ENCODE results near the gene SRSF5. TPM values are rescaled to one million over a fixed set of nuclear protein-coding genes. Genes with fewer than 3 reads are reported as not detected.
A peak's percentile ranks its signal among the peaks of the same experiment; 100 is the strongest.

SRSF5 gene
- total and polyA plus RNA-seq, 2 donors (not counting 1 experiment from before 2014, with no cell fraction given) = 701 to 768 TPM

DNA sequence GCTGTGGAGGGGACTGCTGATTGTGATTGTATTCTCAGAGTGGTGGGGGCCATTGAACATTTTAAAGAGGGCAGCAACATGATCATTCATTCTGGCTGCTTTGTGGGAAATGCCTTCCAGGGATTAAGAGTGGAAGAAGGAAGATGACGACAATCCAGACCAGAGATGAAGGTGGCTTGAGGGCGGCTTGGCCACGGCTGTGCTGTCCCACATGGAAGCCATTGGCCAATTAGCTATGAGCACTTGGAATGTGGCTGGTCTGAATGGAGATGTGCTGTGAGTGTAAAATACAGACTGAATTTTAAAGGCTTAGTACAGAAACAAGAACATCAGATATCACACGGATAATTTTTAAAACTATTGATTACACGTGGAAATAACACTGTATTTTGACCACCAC is 49.3 kb downstream of the SRSF5 start:
- Histone ChIP-seq H3K36me3 (replicated peaks in 1 of 2; ENCODE audit: control extremely low read depth in 1 of 2, control insufficient read depth in 1 of 2, extremely low read depth in 1 of 2, insufficient read depth in 2 of 2, low read length in 1 of 2) (no peaks in the 10 kb centered on the region), H3K27me3 (replicated peaks in 1 of 4; ENCODE audit: control extremely low read depth in 1 of 4, control insufficient read depth in 3 of 4, insufficient read depth in 4 of 4, low read length in 3 of 4) (peaks cover 0 to 4% (median 0%) of the 10 kb centered on the region in 4 experiments), H4K20me1 (ENCODE audit: control insufficient read depth, insufficient read depth, low read length, poor library complexity, severe bottlenecking) (no peaks in the 10 kb centered on the region), H3K4me2 (replicated peaks; ENCODE audit: low read depth, low read length, poor library complexity, severe bottlenecking) (no peak overlapping the region), H3K9me3 (ENCODE audit: control extremely low read depth in 1 of 3, control insufficient read depth in 2 of 3, insufficient read depth in 1 of 3, low read length in 2 of 3) (peaks cover 0 to 3% (median 0%) of the 10 kb centered on the region in 3 donors), H3K4me1 (ENCODE audit: control insufficient read depth in 2 of 2, insufficient read depth in 2 of 2, low read length in 2 of 2) (peaks cover 0 to 5% of the 10 kb centered on the region in 2 donors), H3K9ac (ENCODE audit: low read length) (no peak overlapping the region), H2AFZ (ENCODE audit: insufficient read depth, low read depth, low read length, poor library complexity, severe bottlenecking) (no peak overlapping the region), H3K27ac (ENCODE audit: low read length in 2 of 2) (no peak overlapping the region), H3K4me3 (ENCODE audit: control extremely low read depth in 1 of 5, extremely low read depth in 1 of 5, insufficient read depth in 1 of 5, low read depth in 2 of 5, low read length in 4 of 5) (no peak overlapping the region), H3K79me2 (ENCODE audit: control insufficient read depth, insufficient read depth, low read length) (no peaks in the 10 kb centered on the region)
- intact Hi-C loops (cut with micrococcal nuclease) = loop anchor here (5.0 kb wide), 1 partner anchor 1156 kb away; no protein-coding TSS in a partner anchor
- 100% methylated on average over 3 of the region's 5 CpGs for WGBS (ENCODE audit: insufficient coverage)
- DNase-seq (no peak), ATAC-seq (ENCODE audit: low read depth) (no peak)
- ChIA-PET POLR2A (no interaction called here), CTCF (interaction anchor here (1.1 to 1.5 kb wide), 3 partner anchors 212 to 501 kb away, joined by 3 read pairs; no protein-coding TSS in a partner anchor)
- Mint-ChIP-seq H3K27ac (no peak overlapping the region), H3K4me1 (peaks cover 7% of the 10 kb centered on the region), H3K9me3 (ENCODE audit: insufficient read depth) (no peaks in the 10 kb centered on the region), H3K27me3 (peaks cover 20% of the 10 kb centered on the region), H3K4me3 (no peak overlapping the region)
- TF ChIP-seq CTCF (IDR thresholded peaks at IDR 0.05) (no peak), EZH2 (IDR thresholded peaks at IDR 0.05; ENCODE audit: borderline replicate concordance, insufficient read depth, low read depth, low read length, poor library complexity, severe bottlenecking) (no peak)

GRCh38 chr14:69818758-69819191 is 51.8 kb downstream of the SRSF5 start:
- WGBS (ENCODE audit: insufficient coverage) = 83% methylated on average over 1 of the region's 11 CpGs
- H3K4me2 ChIP-seq (replicated peaks; ENCODE audit: low read depth, low read length, poor library complexity, severe bottlenecking) = peak overlapping the region; percentile 29
- POLR2A ChIA-PET = no interaction called here

More at GRCh38 chr14:69818758-69819191, 51.8 kb downstream of the SRSF5 start:
- H3K27ac ChIP-seq (ENCODE audit: low read length in 2 of 2) = no peak overlapping the region
- H4K20me1 ChIP-seq (ENCODE audit: control insufficient read depth, insufficient read depth, low read length, poor library complexity, severe bottlenecking) = no peaks in the 10 kb centered on the region
- peaks cover 7% of the 10 kb centered on the region for H3K4me1 Mint-ChIP-seq
- TF ChIP-seq CTCF (IDR thresholded peaks at IDR 0.05) = peak; percentile 86
- TF ChIP-seq EZH2 (IDR thresholded peaks at IDR 0.05; ENCODE audit: borderline replicate concordance, insufficient read depth, low read depth, low read length, poor library complexity, severe bottlenecking) = no peak
- intact Hi-C loops (cut with micrococcal nuclease) = loop anchor here (5.0 kb wide), 1 partner anchor 1154 kb away; no protein-coding TSS in a partner anchor
- H3K36me3 ChIP-seq (replicated peaks in 1 of 2; ENCODE audit: control extremely low read depth in 1 of 2, control insufficient read depth in 1 of 2, extremely low read depth in 1 of 2, insufficient read depth in 2 of 2, low read length in 1 of 2) = no peaks in the 10 kb centered on the region
- no peaks in the 10 kb centered on the region for H3K9me3 Mint-ChIP-seq (ENCODE audit: insufficient read depth)
- H3K4me3 ChIP-seq (ENCODE audit: control extremely low read depth in 1 of 5, extremely low read depth in 1 of 5, insufficient read depth in 1 of 5, low read depth in 2 of 5, low read length in 4 of 5) = no peak overlapping the region
- CTCF ChIA-PET = interaction anchor here (0.6 to 2.7 kb wide), 18 partner anchors 8 to 1322 kb away, joined by 3 to 33 read pairs (median 4); no protein-coding TSS in a partner anchor
- no peak overlapping the region for H3K9ac ChIP-seq (ENCODE audit: low read length)
- H3K27ac Mint-ChIP-seq = no peak overlapping the region
- H3K27me3 Mint-ChIP-seq = peaks cover 19% of the 10 kb centered on the region
- H3K4me3 Mint-ChIP-seq = no peak overlapping the region
- H3K79me2 ChIP-seq (ENCODE audit: control insufficient read depth, insufficient read depth, low read length) = no peaks in the 10 kb centered on the region
- H3K4me1 ChIP-seq (ENCODE audit: control insufficient read depth in 2 of 2, insufficient read depth in 2 of 2, low read length in 2 of 2) = peaks cover 0 to 5% of the 10 kb centered on the region in 2 donors
- H3K27me3 ChIP-seq (replicated peaks in 1 of 4; ENCODE audit: control extremely low read depth in 1 of 4, control insufficient read depth in 3 of 4, insufficient read depth in 4 of 4, low read length in 3 of 4) = peaks cover 0 to 4% (median 0%) of the 10 kb centered on the region in 4 experiments
- H2AFZ ChIP-seq (ENCODE audit: insufficient read depth, low read depth, low read length, poor library complexity, severe bottlenecking) = no peak overlapping the region
- ATAC-seq (ENCODE audit: low read depth) = peak; percentile 70
- H3K9me3 ChIP-seq (ENCODE audit: control extremely low read depth in 1 of 3, control insufficient read depth in 2 of 3, insufficient read depth in 1 of 3, low read length in 2 of 3) = no peaks in the 10 kb centered on the region
- peak; percentile 80 for DNase-seq
